PC-3 (cell line): ENCODE measurements around the gene SHLD2.
"Not testable (repeated sequence)": the region's sequence is repeated elsewhere in the genome, so short reads cannot be mapped to it uniquely, and the experiment has no call there.

Source experiments
- EZH2 ChIP-seq: fragments of 300-600 bp; sonication (generic); IDR thresholded peaks from one replicate; pipeline ENCODE4 v1.6.1; 2017; ENCODE audit warnings: antibody characterized with exemption, mild to moderate bottlenecking, low read length; ENCODE audit not compliant: unreplicated experiment
- EZH2phosphoT487 ChIP-seq: fragments of 300-600 bp; sonication (generic); IDR thresholded peaks from 2 replicates; pipeline ENCODE4 v1.6.1; 2018; ENCODE audit warnings: mild to moderate bottlenecking, antibody characterized with exemption, low read length, borderline replicate concordance
- TF ChIP-seq, protein P1 (sequence below): fragments of 300-600 bp; sonication (generic); conservative IDR thresholded peaks from 2 replicates; pipeline ENCODE4 v1.5.1; 2017; ENCODE audit warnings: antibody characterized with exemption, low read depth, mild to moderate bottlenecking, low read length

DNA sequence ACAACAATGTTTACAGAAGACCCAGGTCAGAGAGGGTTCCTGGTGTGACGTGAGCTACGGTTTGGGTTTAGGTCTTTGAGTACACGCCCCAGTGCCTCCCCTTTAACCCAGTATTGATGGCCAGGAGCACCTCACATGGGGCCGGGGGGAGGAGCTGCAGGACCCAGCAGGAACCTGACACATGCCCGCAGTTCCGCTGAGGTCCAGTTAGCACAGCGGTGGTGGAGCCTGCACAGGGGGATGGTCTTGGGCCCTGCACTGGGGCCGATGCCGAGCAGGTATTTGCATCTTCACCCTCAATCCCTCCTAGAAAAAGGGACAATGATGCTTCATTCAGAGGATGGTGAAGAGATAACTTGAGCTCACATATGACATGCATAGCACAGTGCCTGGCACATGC, 134.2 kb downstream of the SHLD2 start:
- TF ChIP-seq, protein P1, sequence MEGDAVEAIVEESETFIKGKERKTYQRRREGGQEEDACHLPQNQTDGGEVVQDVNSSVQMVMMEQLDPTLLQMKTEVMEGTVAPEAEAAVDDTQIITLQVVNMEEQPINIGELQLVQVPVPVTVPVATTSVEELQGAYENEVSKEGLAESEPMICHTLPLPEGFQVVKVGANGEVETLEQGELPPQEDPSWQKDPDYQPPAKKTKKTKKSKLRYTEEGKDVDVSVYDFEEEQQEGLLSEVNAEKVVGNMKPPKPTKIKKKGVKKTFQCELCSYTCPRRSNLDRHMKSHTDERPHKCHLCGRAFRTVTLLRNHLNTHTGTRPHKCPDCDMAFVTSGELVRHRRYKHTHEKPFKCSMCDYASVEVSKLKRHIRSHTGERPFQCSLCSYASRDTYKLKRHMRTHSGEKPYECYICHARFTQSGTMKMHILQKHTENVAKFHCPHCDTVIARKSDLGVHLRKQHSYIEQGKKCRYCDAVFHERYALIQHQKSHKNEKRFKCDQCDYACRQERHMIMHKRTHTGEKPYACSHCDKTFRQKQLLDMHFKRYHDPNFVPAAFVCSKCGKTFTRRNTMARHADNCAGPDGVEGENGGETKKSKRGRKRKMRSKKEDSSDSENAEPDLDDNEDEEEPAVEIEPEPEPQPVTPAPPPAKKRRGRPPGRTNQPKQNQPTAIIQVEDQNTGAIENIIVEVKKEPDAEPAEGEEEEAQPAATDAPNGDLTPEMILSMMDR = not testable (repeated sequence)
- TF ChIP-seq EZH2, EZH2phosphoT487: not testable (repeated sequence)
